ENCODE measurements around the gene FAM193B. TPM values are rescaled to one million over a fixed set of nuclear protein-coding genes. Genes with fewer than 3 reads are reported as not detected.

FAM193B gene
- total and polyA plus RNA-seq, 9 of the 15 experiments (the other 6 are each of a cell fraction or from before 2014, with no cell fraction given) = 4.4 to 76.4 (median 37.3) TPM

- FAIRE-seq = no peak
- H3K9me3 ChIP-seq (replicated peaks; ENCODE audit: control insufficient read depth, insufficient read depth, low read depth, low read length) = no peaks in the 10 kb centered on the region
- no peak for DNase-seq (ENCODE audit: extremely low read depth in 1 of 4, low spot score in 3 of 4)
- no peaks in the 10 kb centered on the region for H3K27me3 ChIP-seq (ENCODE audit: control insufficient read depth in 2 of 2, insufficient read depth in 2 of 2, low read length in 2 of 2)
- H3K9me1 ChIP-seq (ENCODE audit: control insufficient read depth, insufficient read depth, low read length) = no peaks in the 10 kb centered on the region
- peaks cover 16% of the 10 kb centered on the region; the same call in 1 of the 3 replicates for H3K36me3 ChIP-seq (ENCODE audit: control insufficient read depth, insufficient read depth, low read length)
- H3K4me3 ChIP-seq = no peak overlapping the region
- in situ Hi-C loops (cut with MboI) = no loop called here
- no peak for ATAC-seq
- H4K20me1 ChIP-seq (replicated peaks; ENCODE audit: control insufficient read depth, insufficient read depth, low read length) = no peaks in the 10 kb centered on the region; the same call in 1 of the 2 replicates
- H3K4me2 ChIP-seq (ENCODE audit: insufficient read depth, low read length) = peak overlapping the region; percentile 30
- H3K9ac ChIP-seq (ENCODE audit: insufficient read depth in 1 of 2, low read depth in 2 of 2, low read length in 2 of 2) = peak overlapping the region; percentile 42 to 70; a peak in 2 of 4 replicates
- peak overlapping the region; percentile 24; the same call in 1 of the 3 replicates for H3K27ac ChIP-seq (ENCODE audit: extremely low read depth, low read depth, low read length)
- peak overlapping the region; percentile 78 for H2AFZ ChIP-seq (ENCODE audit: low read depth, low read length)
- 38% methylated on average over 7 of the region's 7 CpGs for WGBS (ENCODE audit: insufficient coverage, low coverage, missing lambda C conversion rate)
- H3K79me2 ChIP-seq (ENCODE audit: control insufficient read depth, insufficient read depth, low read length) = peaks cover 36% of the 10 kb centered on the region
- CTCF ChIA-PET (ENCODE audit: low intra/inter-chr PET ratio) = interaction anchor here (0.7 kb wide), 1 partner anchor 114 kb away, joined by 3 read pairs; no protein-coding TSS in a partner anchor
- BruUV-seq (replicated peaks) = no TSS peak
- POLR2A ChIA-PET = interaction anchor here (0.7 to 1.7 kb wide), 5 partner anchors 11 to 26 kb away, joined by 3 to 10 read pairs (median 4); no protein-coding TSS in a partner anchor
- intact Hi-C loops (cut with micrococcal nuclease) = no loop called here
- peaks cover 25 to 67% of the 10 kb centered on the region in 2 experiments for H3K4me1 ChIP-seq (replicated peaks in 1 of 2; ENCODE audit: control insufficient read depth in 2 of 2, insufficient read depth in 2 of 2, low read length in 2 of 2)
- TF ChIP-seq MAX (CRISPR knock-in tag; IDR thresholded peaks at IDR 0.05) (peak; percentile 56), SUPT5H (IDR thresholded peaks at IDR 0.05) (no peak), NR4A1 (CRISPR knock-in tag; IDR thresholded peaks at IDR 0.05) (no peak), NR4A1 (tag; IDR thresholded peaks at IDR 0.05) (no peak), ZBTB40 (IDR thresholded peaks at IDR 0.05) (0 out of 2 replicates have a peak, but pooled peaks have one; percentile 12), ZBTB40 (CRISPR knock-in tag; IDR thresholded peaks at IDR 0.05) (no peak), HDGF (IDR thresholded peaks at IDR 0.05) (0 out of 2 replicates have a peak, but pooled peaks have one; percentile 53), ZNF263 (CRISPR knock-in tag; IDR thresholded peaks at IDR 0.05; ENCODE audit: borderline replicate concordance) (no peak), ESRRA (IDR thresholded peaks at IDR 0.05; ENCODE audit: borderline replicate concordance, low read depth) (no peak), RBBP5 (IDR thresholded peaks at IDR 0.05; ENCODE audit: borderline replicate concordance, insufficient read depth, low read length, poor library complexity, severe bottlenecking) (peak; percentile 28), YBX1 (IDR thresholded peaks at IDR 0.05) (no peak), ATF7 (IDR thresholded peaks at IDR 0.05) (no peak), CBFA2T3 (IDR thresholded peaks at IDR 0.05) (no peak)
Measured at GRCh38 chr5:177474002-177474476, 80.3 kb downstream of the FAM193B start.

Measured in K562 (cell line).